Tongue (tissue), 2 donors: ENCODE measurements around the gene FXN. TPM values are rescaled to one million over a fixed set of nuclear protein-coding genes. Genes with fewer than 3 reads are reported as not detected.
A peak's percentile ranks its signal among the peaks of the same experiment; 100 is the strongest.
"Not testable (repeated sequence)": the region's sequence is repeated elsewhere in the genome, so short reads cannot be mapped to it uniquely, and the experiment has no call there.

ENCODE experiments used
- DNase-seq: peaks from one replicate; pipeline ENCODE4 v3.0.0-alpha.2; 2015
- total RNA-seq: library from RNA; depleted of rRNA; stranded (reverse); fragments of >200 nt; gene quantifications from one replicate; pipeline ENCODE4 v1.2.3, GENCODE V29; 2014

FXN gene
- total RNA-seq, 1 donor from 2014 or later, result 3.1 TPM

DNA sequence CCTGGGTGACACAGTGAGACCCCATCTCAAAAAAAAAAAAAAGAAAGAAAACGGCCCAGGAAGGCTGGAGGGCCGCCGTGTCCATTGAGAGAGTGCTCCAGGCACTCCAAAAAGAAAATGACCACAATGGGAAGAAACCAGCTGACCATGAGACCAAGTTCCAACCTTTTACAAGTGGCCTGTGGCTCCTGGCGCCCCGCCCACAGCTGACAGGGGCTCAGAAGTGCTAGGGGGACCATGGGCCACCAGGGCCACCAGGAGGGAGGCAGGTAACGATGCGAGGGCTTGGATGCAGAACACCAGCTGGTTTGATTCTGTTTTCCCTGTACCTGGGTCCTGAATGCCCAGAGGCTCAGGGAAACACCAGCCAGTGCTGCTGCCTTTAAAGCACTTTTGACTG lies 34.6 kb downstream of the FXN start:
- DNase-seq, result no peak

DNA sequence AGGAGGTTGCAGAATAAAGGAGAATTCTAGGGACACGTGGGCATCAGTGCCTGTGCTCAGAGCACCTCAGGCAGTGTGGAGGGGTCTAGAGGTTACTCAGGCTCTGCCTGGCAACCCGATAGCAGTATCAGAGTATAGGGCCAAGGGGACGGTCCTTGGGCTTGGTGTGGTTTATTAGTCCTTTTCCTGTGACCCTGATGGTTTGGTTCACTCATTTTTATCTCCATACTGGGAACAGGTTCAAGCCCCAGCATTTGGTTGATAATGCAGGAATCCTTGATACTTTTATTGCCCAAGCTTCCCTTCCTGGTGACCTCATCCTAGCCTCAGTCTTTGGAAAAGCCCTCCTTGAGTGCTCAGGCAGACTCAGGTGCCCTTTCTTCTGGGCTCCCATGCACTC lies 35.5 kb downstream of the FXN start:
- no peak for DNase-seq

DNA sequence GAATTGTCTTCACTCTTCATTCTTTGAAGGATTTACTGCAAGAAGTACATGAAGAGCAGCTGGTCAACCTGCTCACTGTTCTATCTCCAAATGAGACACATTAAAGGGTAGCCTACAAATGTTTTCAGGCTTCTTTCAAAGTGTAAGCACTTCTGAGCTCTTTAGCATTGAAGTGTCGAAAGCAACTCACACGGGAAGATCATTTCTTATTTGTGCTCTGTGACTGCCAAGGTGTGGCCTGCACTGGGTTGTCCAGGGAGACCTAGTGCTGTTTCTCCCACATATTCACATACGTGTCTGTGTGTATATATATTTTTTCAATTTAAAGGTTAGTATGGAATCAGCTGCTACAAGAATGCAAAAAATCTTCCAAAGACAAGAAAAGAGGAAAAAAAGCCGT lies 37.6 kb downstream of the FXN start:
- DNase-seq, result no peak

DNA sequence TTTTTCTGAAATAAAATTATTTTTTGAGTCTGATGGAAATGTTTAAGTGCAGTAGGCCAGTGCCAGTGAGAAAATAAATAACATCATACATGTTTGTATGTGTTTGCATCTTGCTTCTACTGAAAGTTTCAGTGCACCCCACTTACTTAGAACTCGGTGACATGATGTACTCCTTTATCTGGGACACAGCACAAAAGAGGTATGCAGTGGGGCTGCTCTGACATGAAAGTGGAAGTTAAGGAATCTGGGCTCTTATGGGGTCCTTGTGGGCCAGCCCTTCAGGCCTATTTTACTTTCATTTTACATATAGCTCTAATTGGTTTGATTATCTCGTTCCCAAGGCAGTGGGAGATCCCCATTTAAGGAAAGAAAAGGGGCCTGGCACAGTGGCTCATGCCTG lies 39.2 kb downstream of the FXN start:
- no peak for DNase-seq

DNA sequence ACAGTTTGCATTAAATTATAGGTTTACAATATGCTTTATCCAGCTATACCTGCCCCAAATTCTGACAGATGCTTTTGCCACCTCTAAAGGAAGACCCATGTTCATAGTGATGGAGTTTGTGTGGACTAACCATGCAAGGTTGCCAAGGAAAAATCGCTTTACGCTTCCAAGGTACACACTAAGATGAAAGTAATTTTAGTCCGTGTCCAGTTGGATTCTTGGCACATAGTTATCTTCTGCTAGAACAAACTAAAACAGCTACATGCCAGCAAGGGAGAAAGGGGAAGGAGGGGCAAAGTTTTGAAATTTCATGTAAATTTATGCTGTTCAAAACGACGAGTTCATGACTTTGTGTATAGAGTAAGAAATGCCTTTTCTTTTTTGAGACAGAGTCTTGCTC lies 41.0 kb downstream of the FXN start:
- no peak for DNase-seq

DNA sequence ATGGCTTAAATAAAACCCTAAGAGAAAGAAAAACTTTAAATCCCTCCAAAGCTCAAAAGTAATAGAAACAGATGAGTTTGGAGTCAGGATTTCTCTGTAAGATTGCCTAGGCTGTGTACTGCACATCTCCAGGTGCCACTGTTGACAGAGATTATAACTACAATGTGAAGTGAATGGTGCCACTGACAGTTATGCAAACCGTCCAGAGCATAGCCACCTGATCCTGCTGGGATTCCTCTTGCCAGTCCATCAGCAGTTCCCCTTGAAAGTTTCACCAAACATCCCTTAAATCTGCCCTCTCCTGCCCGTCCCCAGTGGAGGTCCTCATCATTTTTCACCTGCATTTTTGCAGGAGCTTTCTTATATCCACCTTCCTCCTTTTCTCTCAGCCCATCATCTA lies 42.5 kb downstream of the FXN start:
- no peak for DNase-seq

DNA sequence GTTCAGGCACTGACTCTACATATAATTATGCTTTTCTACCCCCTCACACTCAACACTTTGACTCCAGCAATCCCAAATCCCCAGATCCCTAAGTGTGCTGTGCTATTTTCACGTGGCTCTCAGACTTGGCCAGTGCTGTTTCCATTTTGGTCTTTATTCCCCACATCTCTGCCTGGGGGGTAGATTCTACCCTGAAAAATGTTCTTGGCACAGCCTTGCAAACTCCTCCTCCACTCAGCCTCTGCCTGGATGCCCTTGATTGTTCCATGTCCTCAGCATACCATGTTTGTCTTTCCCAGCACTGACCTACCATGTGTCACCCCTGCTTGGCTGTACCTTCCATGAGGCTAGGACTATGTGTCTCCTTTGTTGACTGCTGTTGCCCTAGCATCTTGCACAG lies 43.0 kb downstream of the FXN start:
- peak; percentile 54 for DNase-seq

DNA sequence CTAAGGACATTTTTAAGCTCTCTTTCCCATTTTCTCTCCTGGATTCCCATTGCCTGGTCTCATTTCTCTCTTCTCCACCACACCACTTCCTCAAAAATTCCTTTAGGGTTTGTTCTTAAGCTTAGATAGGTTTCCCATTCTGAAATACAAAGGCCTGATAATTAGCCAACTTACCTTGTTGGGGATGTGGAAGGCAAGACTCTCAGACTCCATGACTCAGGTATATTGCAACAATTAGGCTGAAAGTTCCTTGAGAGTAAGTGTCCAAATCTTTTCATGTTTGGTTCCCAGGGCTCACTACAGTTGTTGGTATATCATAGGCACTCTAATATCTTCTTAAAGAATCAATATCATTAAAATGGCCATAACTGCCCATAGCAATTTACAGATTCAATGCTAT lies 43.6 kb downstream of the FXN start:
- DNase-seq, result no peak

DNA sequence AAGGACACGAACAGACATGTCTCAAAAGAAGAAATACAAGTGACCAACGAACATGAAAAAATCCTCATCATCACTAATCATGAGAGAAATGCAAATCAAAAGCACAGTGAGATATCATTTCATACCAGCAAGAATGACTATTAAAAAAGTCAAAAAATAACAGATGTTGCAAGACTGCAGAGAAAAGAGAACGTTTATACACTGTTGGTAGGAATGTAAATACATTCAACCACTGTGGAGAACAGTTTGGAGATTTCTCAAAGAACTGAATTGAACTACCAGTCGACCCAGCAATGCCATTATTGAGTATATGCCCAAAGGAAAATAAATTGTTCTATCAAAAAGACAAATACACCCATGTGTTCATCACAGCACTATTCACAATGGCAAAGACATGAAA lies 45.7 kb downstream of the FXN start:
- DNase-seq, result no peak

DNA sequence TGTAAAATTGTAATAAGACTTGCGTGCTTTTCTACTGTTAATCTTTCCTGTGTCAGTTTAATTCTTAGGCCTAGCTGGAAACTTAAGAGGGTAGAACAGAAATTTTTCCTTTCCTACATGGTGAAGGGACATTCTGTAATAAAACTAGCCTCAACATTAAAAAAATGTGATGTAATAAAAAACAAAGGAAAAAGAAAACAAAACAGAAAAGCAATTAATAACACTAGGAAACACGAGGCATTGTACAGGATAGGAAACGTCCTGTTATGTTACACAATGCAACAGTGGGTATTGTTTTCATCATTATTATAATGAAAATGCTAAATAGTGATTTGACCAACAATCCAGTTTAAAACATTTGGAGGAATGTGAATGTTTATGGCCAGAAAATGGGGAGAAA lies 47.8 kb downstream of the FXN start:
- DNase-seq, result no peak

DNA sequence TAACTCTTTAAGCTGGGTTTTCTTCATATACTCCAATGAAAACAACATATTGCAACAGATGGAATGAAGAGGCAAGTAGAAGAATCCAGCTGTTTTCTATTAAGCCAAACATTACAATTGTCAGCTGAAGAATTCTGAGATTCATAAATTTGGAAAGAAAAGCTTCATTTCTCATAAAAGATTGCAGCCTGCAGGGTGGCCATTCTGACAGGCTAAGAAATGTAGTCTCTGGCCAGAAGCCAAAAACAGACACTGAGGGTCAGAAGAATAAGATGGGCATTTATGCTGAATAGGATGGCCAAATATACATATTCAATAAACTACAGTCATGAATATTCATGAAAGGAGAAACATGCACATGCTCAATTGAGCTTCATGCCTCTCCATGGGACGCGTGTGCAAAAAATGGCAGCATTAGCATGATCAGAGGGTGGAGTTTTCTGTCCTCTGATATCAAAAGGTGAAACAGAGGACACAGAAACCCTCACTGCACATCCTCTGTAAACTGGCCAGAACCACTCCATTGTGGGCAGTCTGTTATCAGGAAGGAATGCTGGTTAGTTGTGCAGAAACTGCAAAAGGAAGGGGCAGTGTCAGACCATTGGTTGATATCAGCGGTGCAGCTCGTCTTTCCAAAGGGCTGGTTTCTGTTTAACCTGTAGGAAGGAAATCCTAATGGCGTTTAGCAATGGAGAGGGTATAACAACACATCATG lies 50.2 kb downstream of the FXN start:
- DNase-seq, result peak; percentile 50

DNA sequence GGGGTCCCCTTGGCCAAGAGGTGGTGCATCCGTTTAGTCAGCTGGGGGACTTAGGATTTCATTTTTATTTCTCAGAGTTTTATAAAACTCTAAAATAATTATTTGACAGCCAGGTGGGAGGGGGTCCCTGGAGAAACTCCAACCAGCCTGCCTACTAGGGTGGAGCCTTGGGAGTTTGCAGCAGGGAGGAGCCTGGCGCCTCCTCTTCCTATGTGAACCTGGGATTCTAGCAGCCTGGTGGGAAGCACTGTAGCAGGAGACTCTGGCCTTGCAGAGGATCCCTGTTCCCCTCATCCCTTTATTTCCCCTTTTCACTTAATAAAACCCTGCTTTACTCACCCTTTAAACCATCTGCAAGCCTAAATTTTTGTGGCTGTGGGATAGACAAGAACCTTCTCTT lies 50.8 kb downstream of the FXN start:
- DNase-seq, result no peak

DNA sequence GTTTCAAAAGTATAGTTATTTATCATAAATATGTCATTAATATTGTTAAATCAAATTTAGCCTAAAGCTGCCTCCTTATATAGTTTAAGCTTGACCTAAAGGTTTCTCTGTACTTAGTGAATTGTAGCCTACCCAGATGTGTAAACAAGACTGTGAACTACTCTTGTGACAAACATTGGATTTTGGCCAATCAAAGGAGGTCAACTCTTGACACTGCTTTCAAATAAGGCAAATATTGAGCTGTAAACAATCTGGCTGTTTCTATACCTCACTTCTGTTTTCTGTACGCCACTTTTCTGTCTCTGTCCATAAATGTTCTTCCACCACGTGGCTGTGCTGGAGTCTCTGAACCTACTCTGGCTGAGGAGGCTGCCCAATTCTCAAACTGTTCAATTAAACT lies 51.2 kb downstream of the FXN start:
- DNase-seq, result no peak

DNA sequence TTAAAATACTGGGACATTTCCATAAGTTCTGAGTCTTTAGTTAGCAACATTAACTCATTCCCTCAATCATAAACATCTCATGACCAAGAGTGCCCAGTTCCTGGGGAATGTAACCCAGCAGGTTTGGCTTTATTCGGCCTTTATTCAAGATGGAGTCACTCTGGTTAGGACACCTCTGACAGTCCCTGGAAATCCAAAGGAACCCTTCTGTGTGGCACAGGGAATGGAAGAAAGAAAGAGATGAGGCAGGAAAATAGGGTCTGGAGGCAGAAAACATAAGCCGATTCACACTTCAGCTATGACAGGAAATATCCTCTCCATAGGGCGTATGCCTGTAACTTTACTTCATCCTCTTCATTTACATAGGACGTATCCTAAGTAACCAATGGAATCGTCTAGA lies 53.5 kb downstream of the FXN start:
- no peak for DNase-seq

DNA sequence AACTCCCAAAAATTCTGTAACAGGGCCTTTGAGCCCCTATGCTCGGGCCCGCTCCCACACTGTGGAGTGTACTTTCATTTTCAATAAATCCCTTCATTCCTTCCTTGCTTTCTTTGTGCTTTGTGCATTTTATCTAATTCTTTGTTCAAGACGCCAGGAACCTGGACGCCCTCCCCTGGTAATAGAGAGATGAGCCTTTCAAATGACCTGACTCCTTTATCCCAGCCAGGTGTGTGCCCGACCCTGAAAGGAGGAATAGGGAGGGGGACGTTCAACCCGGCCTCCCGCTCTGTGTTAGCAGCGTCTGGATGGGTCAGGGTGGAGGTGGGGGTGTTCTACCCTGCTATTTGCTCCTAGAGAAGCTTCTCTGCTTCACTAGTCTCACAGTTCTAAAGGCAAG lies 53.9 kb downstream of the FXN start:
- DNase-seq, result no peak

DNA sequence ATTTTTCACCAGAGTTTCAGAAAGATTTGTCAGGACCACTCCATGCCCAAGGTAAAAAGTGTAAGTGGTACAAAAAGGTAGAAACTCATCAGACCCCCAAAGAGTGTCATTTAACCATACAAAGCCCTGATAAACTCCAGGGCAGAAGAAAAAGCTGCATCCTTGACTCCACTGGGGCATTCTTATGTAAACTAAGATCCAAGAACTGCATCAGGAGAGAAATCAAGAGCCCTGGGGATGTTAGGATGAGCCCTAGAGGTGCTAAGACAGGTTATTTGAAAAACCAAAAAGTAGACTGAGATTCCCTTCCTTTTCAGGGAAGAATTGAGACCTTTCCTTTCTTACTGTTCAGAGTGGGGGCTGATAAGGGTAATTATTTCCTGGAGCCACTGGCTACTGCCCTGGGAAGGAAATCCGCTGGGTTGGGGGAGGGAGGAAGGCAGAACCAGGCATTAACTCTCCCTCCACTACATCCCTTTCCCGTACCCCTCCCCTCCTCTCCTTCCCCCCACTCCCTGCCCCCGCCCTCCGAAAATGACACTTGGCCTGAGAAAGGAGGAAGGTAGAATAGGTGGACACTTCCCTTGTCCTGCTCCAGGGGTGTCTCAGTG lies 54.7 kb downstream of the FXN start:
- no peak for DNase-seq

DNA sequence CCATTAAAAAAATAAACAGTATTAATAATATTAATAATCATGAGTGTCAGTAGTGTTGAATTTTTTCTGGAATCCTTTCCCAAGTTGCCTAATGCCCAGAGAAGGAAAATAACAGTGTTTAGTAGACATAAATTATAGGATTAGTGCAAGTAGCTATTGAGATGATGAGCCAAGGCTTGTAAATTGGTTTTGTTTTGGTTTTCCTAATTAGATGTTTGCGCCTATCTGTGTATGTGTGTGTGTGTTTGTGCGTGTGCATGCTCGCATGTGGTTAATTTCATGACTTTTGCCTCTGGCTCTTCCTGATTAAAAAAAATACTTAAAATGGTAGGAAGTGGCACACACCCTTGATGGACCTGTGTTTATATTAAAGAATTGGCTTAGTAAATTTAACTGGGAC lies 55.4 kb downstream of the FXN start:
- no peak for DNase-seq

DNA sequence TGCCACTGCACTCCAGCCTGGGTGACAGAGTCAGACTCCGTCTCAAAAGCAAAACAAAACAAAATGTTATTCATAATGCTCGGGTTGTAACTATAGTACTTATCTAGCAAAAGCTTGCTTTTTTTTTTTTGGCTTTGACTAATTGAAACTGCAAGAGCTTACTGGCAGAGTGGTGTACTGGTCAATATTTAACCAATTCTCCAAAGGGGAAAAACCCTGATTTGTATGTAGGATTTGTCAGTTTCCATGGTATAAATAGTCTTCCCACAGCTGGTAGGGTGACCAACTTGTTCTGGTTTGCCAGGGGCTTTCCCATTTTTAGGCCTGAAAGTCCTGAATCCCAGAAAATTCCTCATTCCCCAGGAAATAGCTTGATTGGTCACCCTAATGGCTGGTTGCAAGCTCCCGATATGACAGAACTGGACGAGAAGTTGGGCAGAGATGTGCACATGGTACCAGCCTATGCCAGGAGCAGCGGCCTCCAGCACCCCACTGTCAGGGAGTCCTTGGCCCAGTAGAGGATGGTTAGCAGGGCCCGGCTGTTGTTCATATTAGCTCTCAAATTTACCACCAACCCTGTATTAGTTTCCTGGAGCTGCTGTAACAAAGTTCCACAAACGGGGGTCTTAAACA lies 58.0 kb downstream of the FXN start:
- no peak for DNase-seq

DNA sequence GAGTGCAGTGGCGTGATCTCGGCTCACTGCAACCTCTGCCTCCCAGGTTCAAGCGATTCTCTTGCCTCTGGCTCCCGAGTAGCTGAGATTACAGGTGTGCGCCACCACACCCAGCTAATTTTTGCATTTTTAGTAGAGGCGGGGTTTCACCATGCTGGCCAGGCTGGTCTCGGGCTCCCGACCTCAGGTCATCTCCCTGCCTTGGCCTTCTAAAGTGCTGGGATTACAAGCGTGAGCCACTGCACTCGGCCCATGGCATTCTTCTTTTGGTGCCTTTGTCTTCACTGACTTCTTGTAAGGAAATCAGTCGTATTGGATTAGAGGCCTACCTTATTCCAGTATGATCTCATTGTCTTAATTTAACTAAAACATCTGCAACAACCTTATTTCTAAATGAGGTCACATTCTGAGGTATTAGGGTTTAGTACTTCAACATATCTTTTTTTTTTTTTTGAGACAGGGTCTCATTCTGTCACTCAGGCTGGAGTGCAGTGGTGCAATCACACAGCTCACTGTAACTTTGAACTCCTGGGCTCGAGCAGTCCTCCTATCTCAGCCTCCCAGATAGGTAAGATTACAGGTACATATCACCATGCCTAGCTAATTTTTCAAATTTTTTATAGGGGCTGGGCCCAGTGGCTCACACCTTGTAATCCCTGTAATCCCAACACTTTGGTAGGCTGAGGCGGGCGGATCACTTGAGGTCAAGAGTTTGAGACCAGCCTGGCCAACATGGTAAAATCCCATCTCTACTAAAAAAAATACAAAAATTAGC lies 59.0 kb downstream of the FXN start:
- not testable (repeated sequence) for DNase-seq

DNA sequence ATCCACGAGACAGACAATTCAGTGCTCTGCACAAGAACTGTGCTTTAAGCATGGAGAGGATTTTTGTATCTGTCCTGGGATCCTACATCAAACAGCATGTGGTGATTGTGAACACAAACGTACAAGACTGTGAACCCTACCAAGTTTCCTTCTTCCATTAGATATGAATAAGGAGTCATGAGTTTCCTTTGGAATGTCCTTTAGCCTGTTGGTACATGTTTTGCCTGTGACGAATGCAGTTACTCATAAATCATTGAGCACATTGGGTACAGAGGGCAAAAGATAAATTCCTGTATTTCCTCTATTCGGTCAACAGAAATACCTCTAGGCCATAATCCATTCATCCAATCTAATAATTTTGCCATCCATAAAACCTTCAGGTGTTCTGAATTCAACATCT lies 61.5 kb downstream of the FXN start:
- no peak for DNase-seq

DNA sequence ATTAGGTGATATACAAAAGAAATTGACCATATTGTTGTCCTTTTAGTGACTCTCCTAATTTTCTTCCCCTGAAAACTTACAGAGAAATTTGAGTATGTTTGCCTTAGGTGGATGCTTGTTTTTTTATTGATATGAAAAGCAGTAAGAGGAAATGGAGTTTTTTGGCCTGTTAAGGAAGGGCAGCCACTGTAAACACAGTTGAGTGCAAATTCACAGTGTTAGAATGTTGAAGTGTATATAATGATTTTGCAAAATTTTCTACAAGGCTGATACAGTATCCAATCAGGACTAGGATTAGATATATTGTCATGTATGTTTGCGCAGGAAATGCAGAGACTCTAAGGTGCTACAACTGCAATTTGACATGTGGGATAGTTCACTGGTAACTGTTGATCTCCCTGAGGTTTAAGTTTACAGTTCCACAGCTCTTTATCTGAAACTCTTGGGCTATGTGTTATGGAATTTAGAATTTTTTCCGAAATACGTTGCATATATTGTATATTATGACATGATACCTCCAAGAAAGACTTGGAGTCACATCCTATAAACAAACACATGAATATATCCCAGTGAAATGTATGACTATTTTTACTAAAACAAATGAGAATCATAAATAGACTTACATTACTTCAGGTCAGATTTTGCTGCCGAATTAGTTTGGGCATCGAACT lies 62.5 kb downstream of the FXN start:
- DNase-seq, result no peak

DNA sequence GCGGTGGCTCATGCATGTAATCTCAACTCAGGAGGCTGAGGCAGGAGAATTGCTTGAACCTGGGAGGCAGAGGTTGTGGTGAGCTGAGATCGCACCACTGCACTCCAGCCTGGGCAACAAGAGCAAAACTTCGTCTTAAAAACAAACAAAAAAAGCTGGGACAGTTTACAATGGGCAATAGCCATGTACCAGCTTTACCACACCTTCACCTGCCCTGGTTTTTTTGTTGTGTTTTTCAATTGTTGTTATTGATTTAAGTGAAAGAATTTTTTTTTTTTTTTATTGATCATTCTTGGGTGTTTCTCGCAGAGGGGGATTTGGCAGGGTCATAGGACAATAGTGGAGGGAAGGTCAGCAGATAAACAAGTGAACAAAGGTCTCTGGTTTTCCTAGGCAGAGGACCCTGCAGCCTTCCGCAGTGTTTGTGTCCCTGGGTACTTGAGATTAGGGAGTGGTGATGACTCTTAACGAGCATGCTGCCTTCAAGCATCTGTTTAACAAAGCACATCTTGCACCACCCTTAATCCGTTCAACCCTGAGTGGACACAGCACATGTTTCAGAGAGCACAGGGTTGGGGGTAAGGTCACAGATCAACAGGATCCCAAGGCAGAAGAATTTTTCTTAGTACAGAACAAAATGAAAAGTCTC lies 67.9 kb downstream of the FXN start:
- not testable (repeated sequence) for DNase-seq
